ENCODE results near the gene TDP2.

GRCh38 chr6:24680582-24680981, 13.9 kb upstream of the TDP2 start:
- TF ChIP-seq, protein P1, sequence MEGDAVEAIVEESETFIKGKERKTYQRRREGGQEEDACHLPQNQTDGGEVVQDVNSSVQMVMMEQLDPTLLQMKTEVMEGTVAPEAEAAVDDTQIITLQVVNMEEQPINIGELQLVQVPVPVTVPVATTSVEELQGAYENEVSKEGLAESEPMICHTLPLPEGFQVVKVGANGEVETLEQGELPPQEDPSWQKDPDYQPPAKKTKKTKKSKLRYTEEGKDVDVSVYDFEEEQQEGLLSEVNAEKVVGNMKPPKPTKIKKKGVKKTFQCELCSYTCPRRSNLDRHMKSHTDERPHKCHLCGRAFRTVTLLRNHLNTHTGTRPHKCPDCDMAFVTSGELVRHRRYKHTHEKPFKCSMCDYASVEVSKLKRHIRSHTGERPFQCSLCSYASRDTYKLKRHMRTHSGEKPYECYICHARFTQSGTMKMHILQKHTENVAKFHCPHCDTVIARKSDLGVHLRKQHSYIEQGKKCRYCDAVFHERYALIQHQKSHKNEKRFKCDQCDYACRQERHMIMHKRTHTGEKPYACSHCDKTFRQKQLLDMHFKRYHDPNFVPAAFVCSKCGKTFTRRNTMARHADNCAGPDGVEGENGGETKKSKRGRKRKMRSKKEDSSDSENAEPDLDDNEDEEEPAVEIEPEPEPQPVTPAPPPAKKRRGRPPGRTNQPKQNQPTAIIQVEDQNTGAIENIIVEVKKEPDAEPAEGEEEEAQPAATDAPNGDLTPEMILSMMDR (conservative IDR thresholded peaks at IDR 0.05; ENCODE audit: low read length) = no peak
- no peak for TF ChIP-seq EZH2phosphoT487 (IDR thresholded peaks at IDR 0.05; ENCODE audit: borderline replicate concordance)
